ENCODE results near the gene SLX4.

Gene SLX4

GRCh38 chr16:3564889-3565141 is 46.6 kb downstream of the SLX4 start:
- DNase-seq = no peak
- Histone ChIP-seq H3K27ac (no peak overlapping the region), H3K4me1 (no peaks in the 10 kb centered on the region), H3K9me3 (no peaks in the 10 kb centered on the region), H3K36me3 (no peaks in the 10 kb centered on the region), H3K4me3 (no peak overlapping the region), H3K27me3 (no peaks in the 10 kb centered on the region)
- TF ChIP-seq CTCF (IDR thresholded peaks at IDR 0.05) = no peak
- intact Hi-C loops (cut with DNase I; ENCODE audit: low total_unique reads) = no loop called here

GRCh38 chr16:3564130-3564888 is 47.1 kb downstream of the SLX4 start:
- H3K36me3 ChIP-seq = no peaks in the 10 kb centered on the region
- intact Hi-C loops (cut with DNase I; ENCODE audit: low total_unique reads) = no loop called here
- no peaks in the 10 kb centered on the region for H3K27me3 ChIP-seq
- no peak for TF ChIP-seq CTCF (IDR thresholded peaks at IDR 0.05)
- no peaks in the 10 kb centered on the region for H3K9me3 ChIP-seq
- no peak overlapping the region for H3K4me3 ChIP-seq
- H3K4me1 ChIP-seq = no peaks in the 10 kb centered on the region
- no peak for DNase-seq
- H3K27ac ChIP-seq = no peak overlapping the region

GRCh38 chr16:3562914-3563480 is 48.4 kb downstream of the SLX4 start:
- Histone ChIP-seq H3K4me3 (no peak overlapping the region), H3K36me3 (no peaks in the 10 kb centered on the region), H3K9me3 (no peaks in the 10 kb centered on the region), H3K27me3 (no peaks in the 10 kb centered on the region), H3K4me1 (no peaks in the 10 kb centered on the region), H3K27ac (no peak overlapping the region)
- no peak for DNase-seq
- intact Hi-C loops (cut with DNase I; ENCODE audit: low total_unique reads) = no loop called here
- no peak for TF ChIP-seq CTCF (IDR thresholded peaks at IDR 0.05)

- Histone ChIP-seq H3K4me1 (no peaks in the 10 kb centered on the region), H3K36me3 (no peaks in the 10 kb centered on the region), H3K4me3 (no peak overlapping the region), H3K27ac (no peak overlapping the region), H3K9me3 (no peaks in the 10 kb centered on the region), H3K27me3 (no peaks in the 10 kb centered on the region)
- no peak for TF ChIP-seq CTCF (IDR thresholded peaks at IDR 0.05)
- no peak for DNase-seq
- intact Hi-C loops (cut with DNase I; ENCODE audit: low total_unique reads) = no loop called here
Observed at GRCh38 chr16:3561626-3562025, 49.8 kb downstream of the SLX4 start.

- intact Hi-C loops (cut with DNase I; ENCODE audit: low total_unique reads) = no loop called here
- Histone ChIP-seq H3K27ac (no peak overlapping the region), H3K27me3 (no peaks in the 10 kb centered on the region), H3K4me1 (no peaks in the 10 kb centered on the region), H3K9me3 (no peaks in the 10 kb centered on the region), H3K4me3 (no peak overlapping the region), H3K36me3 (peaks cover 0 to 7% (median 0%) of the 10 kb centered on the region in 3 donors)
- no peak for DNase-seq
- no peak for TF ChIP-seq CTCF (IDR thresholded peaks at IDR 0.05)
Observed at GRCh38 chr16:3554351-3554928, 57.0 kb downstream of the SLX4 start.
